Panc1 (cell line): ENCODE measurements around the gene FAM228B. TPM values are rescaled to one million over a fixed set of nuclear protein-coding genes. Genes with fewer than 3 reads are reported as not detected.

Experiments used
- ATAC-seq: fragments of 200-7000 bp; cut with Tn5 transposase; 2 replicates; pipeline ENCODE4 v1.9.1; 2020; ENCODE audit warnings: mild to moderate bottlenecking, moderate library complexity
- BruUV-seq: library from RNA; stranded (reverse); fragments of 400-500 nt; replicated peaks from 2 replicates; lab custom pipeline; 2021; lab: Mats Ljungman, UMichigan
- CTCF ChIA-PET: fragments of 300-600 bp; sonication (Branson Sonifier 250); formaldehyde crosslinking; loops from one replicate; lab custom pipeline; 2022; ENCODE audit warnings: antibody characterized with exemption; lab: Charles Lee
- POLR2A ChIA-PET: fragments of 300-600 bp; sonication (Branson Sonifier 250); formaldehyde crosslinking; loops from one replicate; lab custom pipeline; 2022; ENCODE audit warnings: antibody characterized with exemption; lab: Charles Lee
- DNase-seq: peaks from one replicate; pipeline ENCODE4 v3.0.0-alpha.2; 2010; ENCODE audit warnings: low read depth, low spot score
- H3K27ac ChIP-seq: 2 replicates; pipeline ENCODE4 v1.5.1; 2011; ENCODE audit warnings: mild to moderate bottlenecking, low read length, inconsistent platforms
- H3K27me3 ChIP-seq: fragments of 200-500 bp; sonication (Bioruptor generic); 2 replicates; pipeline ENCODE4 v1.6.0; 2014; ENCODE audit warnings: low read length, inconsistent platforms; ENCODE audit not compliant: control insufficient read depth, insufficient read depth
- H3K36me3 ChIP-seq: fragments of 200-500 bp; sonication (Bioruptor generic); 2 replicates; pipeline ENCODE4 v1.5.1; 2014; ENCODE audit warnings: inconsistent platforms, mild to moderate bottlenecking, low read length, moderate library complexity; ENCODE audit not compliant: control insufficient read depth, insufficient read depth
- H3K4me1 ChIP-seq: 2 replicates; pipeline ENCODE4 v1.5.1; 2011; ENCODE audit warnings: inconsistent platforms, mild to moderate bottlenecking, low read length, moderate library complexity; ENCODE audit not compliant: control insufficient read depth, insufficient read depth
- H3K4me3 ChIP-seq, 2 experiments: 2 replicates each; pipeline ENCODE4 v1.5.1; 2011 to 2012; ENCODE audit warnings: low read depth in 2 of 2, low read length in 2 of 2, mild to moderate bottlenecking in 2 of 2, inconsistent platforms in 1 of 2, moderate library complexity in 1 of 2
- H3K9me3 ChIP-seq: fragments of 200-500 bp; sonication (Bioruptor generic); 2 replicates; pipeline ENCODE4 v1.5.1; 2014; ENCODE audit warnings: low read depth, mild to moderate bottlenecking, inconsistent platforms, low read length, moderate library complexity; ENCODE audit not compliant: control insufficient read depth, insufficient read depth
- POLR2AphosphoS5 ChIP-seq: IDR thresholded peaks from 2 replicates; pipeline ENCODE4 v1.6.1; 2012; ENCODE audit warnings: mild to moderate bottlenecking, low read depth, low read length, moderate library complexity
- REST ChIP-seq, 2 experiments: IDR thresholded peaks; 2 replicates each; pipeline ENCODE4 v1.6.1; 2011 to 2012; ENCODE audit warnings: low read depth in 2 of 2, control low read depth in 1 of 2, low read length in 1 of 2, mild to moderate bottlenecking in 1 of 2, moderate library complexity in 1 of 2; ENCODE audit not compliant: insufficient read depth in 1 of 2
- SIN3A ChIP-seq: IDR thresholded peaks from 2 replicates; pipeline ENCODE4 v1.6.1; 2012; ENCODE audit warnings: low read depth, mild to moderate bottlenecking, low read length, moderate library complexity, borderline replicate concordance; ENCODE audit not compliant: insufficient read depth
- TCF7L2 ChIP-seq: IDR thresholded peaks from 2 replicates; pipeline ENCODE4 v1.6.1; 2011; ENCODE audit warnings: mild to moderate bottlenecking, low read depth, low read length, inconsistent platforms
- in situ Hi-C: cut with HindIII; loops from 2 replicates; pipeline ENCODE4 v1.10.0; 2016; ENCODE audit warnings: low sequenced_read_pairs, low pct_unique_long_range_greater_than_20kb
- intact Hi-C: fragments of 100-400 bp; cut with micrococcal nuclease; formaldehyde crosslinking; loops from one replicate; pipeline ENCODE4 v1.10.0; 2022; ENCODE audit not compliant: unreplicated experiment
- total RNA-seq: library from RNA; stranded (reverse); gene quantifications from one replicate; pipeline ENCODE4 v1.2.1, GENCODE V29; 2021; ENCODE audit not compliant: unreplicated experiment
- TF ChIP-seq, protein P1 (sequence below): fragments of 450-650 bp; IDR thresholded peaks from 2 replicates; pipeline ENCODE4 v1.5.1; 2017; ENCODE audit warnings: mild to moderate bottlenecking

The FAM228B gene
- total RNA-seq, 1 experiment from 2014 or later, result 23.0 TPM

DNA sequence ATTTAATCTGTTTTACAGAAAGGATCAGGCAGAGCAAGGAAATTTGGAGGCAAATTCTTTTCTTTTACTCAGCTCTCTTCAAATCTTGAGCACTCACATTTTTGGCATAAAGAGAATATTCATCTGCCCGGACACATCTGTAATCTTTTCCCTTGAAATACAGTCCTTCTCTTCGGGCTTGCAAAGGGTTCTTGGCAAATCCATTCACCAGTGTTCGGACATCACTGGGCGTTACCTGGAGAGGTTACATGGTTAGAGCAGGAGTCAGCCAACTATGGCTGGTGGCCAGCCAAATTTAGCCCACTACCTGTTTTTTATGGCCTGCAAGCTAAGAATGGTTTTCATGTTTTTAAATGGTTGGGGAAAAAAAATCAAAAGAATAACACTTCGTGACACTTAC lies 2.2 kb upstream of the FAM228B start:
- in situ Hi-C loops (no loop called here), intact Hi-C loops (no loop called here)
- TF ChIP-seq REST (IDR thresholded peaks at IDR 0.05; ENCODE audit: insufficient read depth in 1 of 2, low read depth in 2 of 2, low read length in 1 of 2), result no peak
- TF ChIP-seq, protein P1, sequence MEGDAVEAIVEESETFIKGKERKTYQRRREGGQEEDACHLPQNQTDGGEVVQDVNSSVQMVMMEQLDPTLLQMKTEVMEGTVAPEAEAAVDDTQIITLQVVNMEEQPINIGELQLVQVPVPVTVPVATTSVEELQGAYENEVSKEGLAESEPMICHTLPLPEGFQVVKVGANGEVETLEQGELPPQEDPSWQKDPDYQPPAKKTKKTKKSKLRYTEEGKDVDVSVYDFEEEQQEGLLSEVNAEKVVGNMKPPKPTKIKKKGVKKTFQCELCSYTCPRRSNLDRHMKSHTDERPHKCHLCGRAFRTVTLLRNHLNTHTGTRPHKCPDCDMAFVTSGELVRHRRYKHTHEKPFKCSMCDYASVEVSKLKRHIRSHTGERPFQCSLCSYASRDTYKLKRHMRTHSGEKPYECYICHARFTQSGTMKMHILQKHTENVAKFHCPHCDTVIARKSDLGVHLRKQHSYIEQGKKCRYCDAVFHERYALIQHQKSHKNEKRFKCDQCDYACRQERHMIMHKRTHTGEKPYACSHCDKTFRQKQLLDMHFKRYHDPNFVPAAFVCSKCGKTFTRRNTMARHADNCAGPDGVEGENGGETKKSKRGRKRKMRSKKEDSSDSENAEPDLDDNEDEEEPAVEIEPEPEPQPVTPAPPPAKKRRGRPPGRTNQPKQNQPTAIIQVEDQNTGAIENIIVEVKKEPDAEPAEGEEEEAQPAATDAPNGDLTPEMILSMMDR, result no peak
- Histone ChIP-seq H3K4me1 (peaks cover 12% of the 10 kb centered on the region), H3K4me3 (no peak overlapping the region), H3K27ac (no peak overlapping the region), H3K36me3 (no peaks in the 10 kb centered on the region), H3K27me3 (no peaks in the 10 kb centered on the region), H3K9me3 (no peaks in the 10 kb centered on the region)
- BruUV-seq, result no TSS peak
- ATAC-seq, result no peak
- ChIA-PET CTCF (no interaction called here), POLR2A (no interaction called here)
- DNase-seq, result no peak

- intact Hi-C loops (no loop called here), in situ Hi-C loops (no loop called here)
- ChIA-PET CTCF (no interaction called here), POLR2A (no interaction called here)
- TF ChIP-seq SIN3A, result no peak
- TF ChIP-seq POLR2AphosphoS5, result no peak
- TF ChIP-seq, protein P1, result no peak
- TF ChIP-seq REST (IDR thresholded peaks at IDR 0.05; ENCODE audit: insufficient read depth in 1 of 2, low read depth in 2 of 2, low read length in 1 of 2), result no peak
- TF ChIP-seq TCF7L2, result no peak
- H3K4me3 ChIP-seq, result no peak overlapping the region
- BruUV-seq, result no TSS peak
- no peaks in the 10 kb centered on the region for H3K36me3 ChIP-seq
- H3K27ac ChIP-seq, result no peak overlapping the region
- no peak for DNase-seq
- H3K9me3 ChIP-seq, result no peaks in the 10 kb centered on the region
- no peaks in the 10 kb centered on the region for H3K27me3 ChIP-seq
- H3K4me1 ChIP-seq, result peaks cover 12% of the 10 kb centered on the region
- no peak for ATAC-seq
These were observed 1.8 kb upstream of the FAM228B start for GRCh38 chr2:24121469-24121868.
